ENCODE results near the gene TTC21A. TPM values are rescaled to one million over a fixed set of nuclear protein-coding genes. Genes with fewer than 3 reads are reported as not detected.

TTC21A gene
- total RNA-seq, 2 experiments from 2014 or later: 1.7 to 1.8 TPM

DNA sequence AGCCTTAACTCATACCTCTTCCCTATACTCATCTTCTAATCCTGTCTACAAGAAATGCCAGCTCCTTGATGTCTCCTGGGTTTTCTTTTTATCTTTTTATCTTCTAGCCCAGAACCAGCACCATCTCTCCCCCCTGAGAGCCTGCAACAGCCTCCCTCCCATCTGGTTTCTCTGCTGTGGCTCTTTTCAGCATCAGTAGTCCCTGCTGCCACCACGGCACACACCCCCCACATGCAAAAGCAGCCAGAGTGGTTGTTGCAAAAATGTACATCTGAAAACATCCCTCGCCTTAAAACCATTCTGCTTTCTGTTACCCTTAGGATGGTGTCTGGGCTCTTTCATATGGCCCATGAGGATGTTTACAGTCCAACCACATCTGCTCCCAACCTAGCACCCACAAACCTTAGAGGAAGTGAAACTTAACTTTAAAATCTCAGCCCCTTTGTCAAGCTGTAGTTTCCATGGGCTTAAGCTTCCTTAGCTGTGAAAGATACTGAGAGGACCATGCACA is 775 bp downstream of the TTC21A start:
- intact Hi-C loops (cut with micrococcal nuclease): no loop called here
- no peaks in the 10 kb centered on the region for H3K9me3 Mint-ChIP-seq
- peak overlapping the region; percentile 74 for H3K27ac Mint-ChIP-seq
- DNase-seq: peak; percentile 27
- H3K4me3 Mint-ChIP-seq: peak overlapping the region; percentile 80
- POLR2A ChIA-PET: interaction anchor here (0.6 to 1.4 kb wide), 7 partner anchors 19 to 72 kb away, joined by 3 to 7 read pairs (median 3); no protein-coding TSS in a partner anchor
- no peaks in the 10 kb centered on the region for H3K36me3 Mint-ChIP-seq
- CTCF ChIA-PET: interaction anchor here (1.5 to 7.5 kb wide), 4 partner anchors 19 to 183 kb away, joined by 4 to 57 read pairs (median 28); no protein-coding TSS in a partner anchor
- H3K27me3 Mint-ChIP-seq: no peaks in the 10 kb centered on the region
- peaks cover 41% of the 10 kb centered on the region for H3K4me1 Mint-ChIP-seq (ENCODE audit: low read depth)

DNA sequence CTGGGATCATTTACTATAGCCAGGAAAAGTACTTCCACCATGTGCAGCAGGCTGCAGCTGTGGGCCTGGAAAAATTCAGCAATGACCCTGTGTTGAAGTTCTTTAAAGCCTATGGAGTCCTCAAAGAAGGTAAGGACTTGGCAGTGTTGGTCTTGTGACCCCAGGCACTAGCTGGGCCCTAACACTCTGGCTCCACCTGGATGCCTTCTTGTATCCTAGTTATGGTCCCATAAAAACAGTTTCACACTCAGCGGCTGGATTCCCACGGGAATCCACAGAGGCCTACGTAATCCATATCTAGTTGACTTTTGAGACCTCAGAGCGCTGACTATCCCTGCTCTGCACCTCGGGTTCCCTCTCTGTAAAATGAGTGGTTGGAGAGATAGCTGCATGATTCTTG is 1.6 kb downstream of the TTC21A start:
- H3K4me3 Mint-ChIP-seq: no peak overlapping the region
- H3K9me3 Mint-ChIP-seq: no peaks in the 10 kb centered on the region
- H3K27ac Mint-ChIP-seq: no peak overlapping the region
- CTCF ChIA-PET: interaction anchor here (6.1 to 7.5 kb wide), 2 partner anchors 179 to 183 kb away, joined by 47 to 57 read pairs; no protein-coding TSS in a partner anchor
- no peaks in the 10 kb centered on the region for H3K36me3 Mint-ChIP-seq
- POLR2A ChIA-PET: interaction anchor here (0.6 to 1.4 kb wide), 2 partner anchors 71 to 179 kb away, joined by 3 to 5 read pairs; no protein-coding TSS in a partner anchor
- intact Hi-C loops (cut with micrococcal nuclease): no loop called here
- DNase-seq: no peak
- H3K4me1 Mint-ChIP-seq (ENCODE audit: low read depth): peaks cover 35% of the 10 kb centered on the region
- H3K27me3 Mint-ChIP-seq: no peaks in the 10 kb centered on the region

DNA sequence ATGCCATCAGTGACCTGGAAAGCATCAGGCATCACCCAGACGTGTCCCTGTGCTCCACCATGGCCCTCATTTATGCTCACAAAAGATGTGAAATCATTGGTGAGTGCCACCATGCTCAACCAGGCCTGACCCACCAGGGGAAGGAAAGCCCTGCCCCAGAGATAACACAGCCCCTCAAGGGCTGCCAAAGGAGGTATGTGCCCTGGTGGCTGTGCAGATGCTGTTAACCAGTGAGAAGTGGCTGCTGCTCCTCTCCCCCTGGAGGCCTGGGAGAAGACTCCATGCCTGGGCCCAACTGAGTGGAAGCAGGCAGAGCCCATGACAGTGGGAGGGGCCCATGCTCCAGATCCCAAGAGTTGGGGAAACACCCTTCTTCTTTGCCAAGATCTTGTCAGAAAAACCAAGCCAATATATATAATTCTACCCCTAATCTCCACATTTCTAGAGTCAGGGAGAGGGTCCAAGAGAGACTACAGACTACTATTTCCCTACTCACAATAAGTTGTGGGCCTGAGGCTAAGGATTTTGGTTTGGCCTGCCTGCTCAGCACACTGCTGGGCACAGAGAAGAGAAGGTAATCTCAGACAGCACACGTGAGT is 2.7 kb downstream of the TTC21A start:
- peaks cover 32% of the 10 kb centered on the region for H3K4me1 Mint-ChIP-seq (ENCODE audit: low read depth)
- no peaks in the 10 kb centered on the region for H3K9me3 Mint-ChIP-seq
- POLR2A ChIA-PET: no interaction called here
- no peak overlapping the region for H3K4me3 Mint-ChIP-seq
- intact Hi-C loops (cut with micrococcal nuclease): no loop called here
- CTCF ChIA-PET: interaction anchor here (7.5 kb wide), 1 partner anchor 178 kb away, joined by 57 read pairs; no protein-coding TSS in a partner anchor
- no peak overlapping the region for H3K27ac Mint-ChIP-seq
- no peaks in the 10 kb centered on the region for H3K27me3 Mint-ChIP-seq
- no peaks in the 10 kb centered on the region for H3K36me3 Mint-ChIP-seq
- no peak for DNase-seq

DNA sequence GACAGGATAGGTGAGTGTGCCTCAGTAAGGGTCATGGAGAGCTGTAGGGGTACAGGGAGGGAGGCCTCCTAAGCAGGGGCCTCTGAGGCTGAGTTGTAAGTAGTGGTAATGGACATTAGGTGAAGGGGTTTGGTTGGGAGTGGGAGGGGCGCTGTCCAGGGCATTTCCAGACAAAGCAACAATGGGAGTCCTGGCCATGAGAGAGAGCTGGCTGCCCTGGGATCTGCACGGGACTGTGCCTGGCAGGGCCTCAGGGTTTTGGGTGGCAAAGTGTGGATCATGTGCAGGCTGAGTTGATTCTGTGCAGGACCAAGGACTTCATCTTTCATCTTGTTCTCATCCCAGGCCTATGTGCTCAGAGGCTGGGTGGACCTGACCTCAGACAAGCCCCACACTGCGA is 4.6 kb downstream of the TTC21A start:
- H3K27ac Mint-ChIP-seq: no peak overlapping the region
- H3K4me3 Mint-ChIP-seq: no peak overlapping the region
- intact Hi-C loops (cut with micrococcal nuclease): no loop called here
- CTCF ChIA-PET: no interaction called here
- no peak for DNase-seq
- peaks cover 15% of the 10 kb centered on the region for H3K4me1 Mint-ChIP-seq (ENCODE audit: low read depth)
- H3K27me3 Mint-ChIP-seq: no peaks in the 10 kb centered on the region
- POLR2A ChIA-PET: no interaction called here
- H3K36me3 Mint-ChIP-seq: no peaks in the 10 kb centered on the region
- H3K9me3 Mint-ChIP-seq: no peaks in the 10 kb centered on the region

DNA sequence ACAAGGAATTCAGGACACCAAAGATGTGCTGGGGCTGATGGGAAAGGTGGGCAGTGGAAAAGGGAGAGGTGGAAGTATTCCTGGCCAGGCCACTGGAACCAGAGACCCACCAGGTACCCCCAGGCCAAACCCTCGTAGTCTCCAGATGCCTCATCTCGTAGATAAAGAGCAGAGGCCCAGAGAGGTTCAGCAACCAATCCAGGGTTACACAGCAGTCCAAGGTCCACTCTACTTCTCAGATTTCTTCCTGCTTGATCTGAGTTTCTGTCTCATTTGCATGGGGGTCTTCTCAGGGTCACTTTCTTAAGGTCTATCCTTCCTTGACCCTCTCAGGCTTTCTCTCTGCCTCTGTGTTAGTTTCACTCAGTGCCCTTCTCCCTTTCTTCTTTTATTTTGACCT is 5.1 kb downstream of the TTC21A start:
- Mint-ChIP-seq H3K9me3 (no peaks in the 10 kb centered on the region), H3K4me3 (no peak overlapping the region), H3K36me3 (no peaks in the 10 kb centered on the region), H3K4me1 (ENCODE audit: low read depth) (peaks cover 15% of the 10 kb centered on the region), H3K27me3 (no peaks in the 10 kb centered on the region), H3K27ac (no peak overlapping the region)
- intact Hi-C loops (cut with micrococcal nuclease): no loop called here
- DNase-seq: no peak
- CTCF ChIA-PET: no interaction called here
- POLR2A ChIA-PET: no interaction called here

DNA sequence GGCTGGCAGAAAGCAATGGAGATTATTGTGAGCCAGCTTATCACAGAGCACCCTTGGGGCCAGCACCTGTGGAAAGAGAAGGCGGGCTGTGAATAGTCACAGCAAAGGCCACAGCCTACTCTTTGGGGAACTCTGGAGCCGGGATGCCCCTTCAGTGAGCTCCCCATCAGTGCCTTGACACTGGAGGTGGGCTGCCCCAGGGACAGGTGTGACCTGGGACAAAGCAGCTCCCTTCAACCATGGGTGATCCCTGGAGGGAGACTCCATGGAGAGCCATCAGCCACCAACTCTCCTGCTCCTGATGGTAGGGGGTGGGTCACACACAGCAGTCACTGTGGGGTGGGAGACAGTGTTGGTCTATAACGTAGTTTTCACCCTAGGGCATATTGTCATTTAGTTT is 5.8 kb downstream of the TTC21A start:
- H3K27me3 Mint-ChIP-seq: no peaks in the 10 kb centered on the region
- no peak overlapping the region for H3K27ac Mint-ChIP-seq
- no peaks in the 10 kb centered on the region for H3K9me3 Mint-ChIP-seq
- no peak for DNase-seq
- peaks cover 8% of the 10 kb centered on the region for H3K4me1 Mint-ChIP-seq (ENCODE audit: low read depth)
- H3K4me3 Mint-ChIP-seq: no peak overlapping the region
- CTCF ChIA-PET: no interaction called here
- intact Hi-C loops (cut with micrococcal nuclease): no loop called here
- POLR2A ChIA-PET: no interaction called here
- no peaks in the 10 kb centered on the region for H3K36me3 Mint-ChIP-seq

DNA sequence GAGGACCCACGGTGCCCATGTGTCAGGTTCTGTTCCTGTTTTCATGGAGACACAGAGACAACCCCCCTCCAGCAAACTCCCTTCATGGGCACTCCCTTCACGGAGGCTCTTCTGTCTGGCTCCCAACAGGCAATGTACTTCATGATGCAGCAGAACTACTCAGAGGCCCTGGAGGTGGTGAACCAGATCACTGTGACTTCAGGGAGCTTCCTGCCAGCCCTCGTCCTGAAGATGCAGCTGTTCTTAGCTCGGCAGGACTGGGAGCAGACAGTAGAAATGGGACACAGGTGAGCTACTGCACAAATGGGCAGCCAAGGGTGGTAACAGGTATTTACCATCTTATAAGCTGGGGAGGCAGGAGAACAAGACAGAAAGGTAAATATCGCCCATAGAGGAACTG is 7.0 kb downstream of the TTC21A start:
- no peak overlapping the region for H3K27ac Mint-ChIP-seq
- intact Hi-C loops (cut with micrococcal nuclease): no loop called here
- no peaks in the 10 kb centered on the region for H3K36me3 Mint-ChIP-seq
- DNase-seq: no peak
- H3K4me3 Mint-ChIP-seq: no peak overlapping the region
- no peaks in the 10 kb centered on the region for H3K4me1 Mint-ChIP-seq (ENCODE audit: low read depth)
- CTCF ChIA-PET: interaction anchor here (1.2 kb wide), 1 partner anchor 13 kb away, joined by 5 read pairs; no protein-coding TSS in a partner anchor
- no peaks in the 10 kb centered on the region for H3K27me3 Mint-ChIP-seq
- no peaks in the 10 kb centered on the region for H3K9me3 Mint-ChIP-seq
- POLR2A ChIA-PET: no interaction called here

DNA sequence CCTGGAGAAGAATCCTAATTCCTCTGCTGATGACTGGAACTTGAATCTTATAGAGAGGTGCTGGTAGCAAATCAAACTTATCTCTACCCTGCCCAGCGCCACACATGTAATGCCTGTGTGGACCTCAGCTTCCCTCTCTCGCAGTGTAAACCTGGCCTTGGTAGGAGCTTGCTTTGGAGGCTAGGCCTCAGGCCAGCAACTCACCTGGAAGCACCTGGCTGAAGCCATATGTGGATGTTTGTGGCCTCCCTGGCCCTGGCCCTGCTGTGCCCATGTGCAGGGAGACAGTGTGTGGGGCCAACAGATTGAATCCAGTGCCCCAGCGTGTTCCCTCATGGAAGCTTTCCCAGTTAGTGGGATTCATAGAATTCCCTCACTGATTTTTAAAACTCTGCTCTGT is 8.4 kb downstream of the TTC21A start:
- DNase-seq: no peak

DNA sequence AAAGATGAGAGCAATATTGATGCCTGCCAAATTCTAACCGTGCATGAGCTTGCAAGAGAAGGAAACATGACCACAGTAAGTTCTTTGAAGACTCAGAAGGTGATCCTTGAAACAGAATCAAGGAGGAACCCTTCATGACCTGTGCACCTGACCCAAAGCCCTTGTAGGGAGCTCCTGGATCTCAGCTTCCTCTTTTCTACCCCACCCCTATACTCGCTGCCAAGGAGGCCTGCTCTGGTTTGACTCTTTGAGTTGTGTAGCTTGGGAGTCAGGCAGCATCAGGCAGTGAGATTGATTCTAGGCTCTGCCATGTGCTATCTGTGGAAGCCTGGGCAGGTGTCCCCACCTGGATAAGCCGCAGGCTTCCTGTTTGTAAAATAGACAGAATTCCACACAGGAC is 10.6 kb downstream of the TTC21A start:
- no peaks in the 10 kb centered on the region for H3K4me1 Mint-ChIP-seq (ENCODE audit: low read depth)
- no peaks in the 10 kb centered on the region for H3K27me3 Mint-ChIP-seq
- ChIA-PET CTCF (interaction anchor here (1.6 to 3.7 kb wide), 3 partner anchors 8 to 174 kb away, joined by 5 to 21 read pairs (median 8); no protein-coding TSS in a partner anchor), POLR2A (no interaction called here)
- H3K27ac Mint-ChIP-seq: no peak overlapping the region
- no peak overlapping the region for H3K4me3 Mint-ChIP-seq
- no peak for DNase-seq
- H3K9me3 Mint-ChIP-seq: no peaks in the 10 kb centered on the region
- intact Hi-C loops (cut with micrococcal nuclease): no loop called here
- no peaks in the 10 kb centered on the region for H3K36me3 Mint-ChIP-seq

More for the DNA sequence above, 8.4 kb downstream of the TTC21A start:
- no peaks in the 10 kb centered on the region for H3K9me3 Mint-ChIP-seq
- no peaks in the 10 kb centered on the region for H3K4me1 Mint-ChIP-seq (ENCODE audit: low read depth)
- POLR2A ChIA-PET: interaction anchor here (1.0 kb wide), 1 partner anchor 22 kb away, joined by 3 read pairs; no protein-coding TSS in a partner anchor
- CTCF ChIA-PET: interaction anchor here (1.1 to 2.0 kb wide), 3 partner anchors 11 to 172 kb away, joined by 3 to 13 read pairs (median 5); no protein-coding TSS in a partner anchor
- intact Hi-C loops (cut with micrococcal nuclease): no loop called here
- no peak overlapping the region for H3K27ac Mint-ChIP-seq
- H3K27me3 Mint-ChIP-seq: no peaks in the 10 kb centered on the region
- H3K36me3 Mint-ChIP-seq: no peaks in the 10 kb centered on the region
- H3K4me3 Mint-ChIP-seq: no peak overlapping the region

DNA sequence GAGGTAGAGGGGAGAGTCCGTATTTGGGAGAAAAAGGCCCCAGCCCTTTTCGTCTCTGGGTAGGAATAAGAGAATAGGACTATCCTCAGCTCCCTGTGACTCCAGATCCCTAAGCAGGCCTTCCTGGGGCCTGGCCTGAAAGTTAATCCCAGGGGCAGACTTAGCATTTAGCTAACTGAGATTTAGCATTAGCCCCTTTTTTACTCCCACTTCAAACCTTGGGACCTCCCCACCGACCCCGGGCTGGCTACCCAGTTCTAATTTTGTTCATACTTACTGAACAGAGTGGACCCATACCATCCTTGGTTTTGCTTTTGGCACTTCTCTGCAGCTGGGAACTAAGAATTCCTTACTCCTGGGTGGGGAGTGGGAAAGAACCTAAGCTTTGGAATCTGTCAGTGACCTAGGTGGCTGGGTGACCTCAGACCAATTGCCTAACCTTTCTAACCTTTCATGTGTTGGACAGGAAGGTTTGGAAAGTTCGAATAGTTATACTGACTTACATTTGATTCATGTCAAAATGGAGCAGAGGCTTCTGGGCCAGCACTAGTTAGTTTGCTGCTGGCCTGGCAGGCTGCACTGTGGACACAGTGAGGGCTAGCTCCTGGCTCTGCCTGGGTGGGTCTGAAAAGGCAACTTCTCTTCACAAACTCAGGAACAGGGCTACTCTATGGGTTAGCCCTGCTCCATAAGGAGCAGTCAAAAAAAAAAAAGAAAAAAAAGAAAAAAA is 11.6 kb downstream of the TTC21A start:
- no peaks in the 10 kb centered on the region for H3K4me1 Mint-ChIP-seq (ENCODE audit: low read depth)
- H3K36me3 Mint-ChIP-seq: no peaks in the 10 kb centered on the region
- ChIA-PET POLR2A (no interaction called here), CTCF (interaction anchor here (0.9 to 3.7 kb wide), 3 partner anchors 17 to 173 kb away, joined by 3 to 21 read pairs (median 8); no protein-coding TSS in a partner anchor)
- intact Hi-C loops (cut with micrococcal nuclease): no loop called here
- no peak overlapping the region for H3K4me3 Mint-ChIP-seq
- no peak for DNase-seq
- no peaks in the 10 kb centered on the region for H3K27me3 Mint-ChIP-seq
- no peaks in the 10 kb centered on the region for H3K9me3 Mint-ChIP-seq
- H3K27ac Mint-ChIP-seq: no peak overlapping the region

DNA sequence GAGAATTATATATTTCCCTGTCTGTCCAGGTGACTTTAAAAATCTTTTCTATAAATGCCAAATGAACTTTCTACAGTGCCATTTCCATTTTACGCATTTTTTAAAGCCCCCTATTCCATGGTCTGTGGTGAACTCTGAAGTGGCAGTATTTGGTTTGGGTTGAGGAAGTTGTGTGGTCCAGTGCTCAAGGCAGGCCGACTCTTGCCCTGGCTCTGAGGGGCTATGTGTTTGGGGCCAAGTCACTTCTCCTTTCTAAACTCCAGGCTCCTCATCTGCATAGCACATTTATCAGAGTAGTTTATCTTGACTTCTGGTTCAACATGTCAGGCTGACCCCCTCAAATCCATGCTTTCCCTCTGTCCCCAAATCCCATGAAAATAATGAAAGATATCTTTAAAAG is 14.1 kb downstream of the TTC21A start:
- Mint-ChIP-seq H3K4me1 (ENCODE audit: low read depth) (peaks cover 3% of the 10 kb centered on the region), H3K9me3 (no peaks in the 10 kb centered on the region), H3K36me3 (no peaks in the 10 kb centered on the region), H3K27ac (no peak overlapping the region), H3K27me3 (no peaks in the 10 kb centered on the region), H3K4me3 (no peak overlapping the region)
- no peak for DNase-seq
- ChIA-PET POLR2A (no interaction called here), CTCF (no interaction called here)
- intact Hi-C loops (cut with micrococcal nuclease): no loop called here

DNA sequence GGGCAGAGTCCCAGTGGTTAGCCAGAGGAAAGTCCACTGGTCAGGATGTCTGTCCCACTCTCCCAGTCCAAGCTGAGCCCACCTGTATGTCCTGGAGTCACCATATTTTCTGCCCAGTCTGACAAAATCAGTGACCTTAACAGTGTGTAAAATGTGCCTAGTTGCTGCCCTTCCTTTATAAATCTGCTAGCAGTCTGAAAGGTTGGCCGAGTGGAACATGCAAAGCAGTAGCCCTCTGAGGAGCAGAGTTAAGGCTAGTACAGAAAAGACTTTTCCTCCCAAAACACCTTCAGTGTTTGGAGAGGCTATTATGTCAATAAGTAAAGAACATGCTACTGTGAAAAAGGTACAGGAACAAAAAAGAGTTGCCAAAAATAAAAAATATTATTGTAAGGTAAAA is 15.3 kb downstream of the TTC21A start:
- H3K27ac Mint-ChIP-seq: no peak overlapping the region

More for the DNA sequence above, 15.3 kb downstream of the TTC21A start:
- POLR2A ChIA-PET: no interaction called here
- no peaks in the 10 kb centered on the region for H3K36me3 Mint-ChIP-seq
- CTCF ChIA-PET: interaction anchor here (1.9 to 9.6 kb wide), 2 partner anchors 68 to 167 kb away, joined by 4 to 173 read pairs; no protein-coding TSS in a partner anchor
- intact Hi-C loops (cut with micrococcal nuclease): no loop called here
- DNase-seq: no peak
- H3K27me3 Mint-ChIP-seq: no peaks in the 10 kb centered on the region
- H3K4me3 Mint-ChIP-seq: no peak overlapping the region
- peaks cover 13% of the 10 kb centered on the region for H3K4me1 Mint-ChIP-seq (ENCODE audit: low read depth)
- H3K9me3 Mint-ChIP-seq: no peaks in the 10 kb centered on the region

All from activated CD4-positive, alpha-beta memory T cell treated with anti-CD3 and anti-CD28 coated beads for 36 hours (primary cell).